H9 (cell line): Measurements from ENCODE around the gene GBGT1. TPM values are rescaled to one million over a fixed set of nuclear protein-coding genes. Genes with fewer than 3 reads are reported as not detected.

ENCODE experiments used
- DNase-seq: peaks from one replicate; pipeline ENCODE4 v3.0.0-alpha.2; 2017
- H2AFZ ChIP-seq: one replicate; pipeline ENCODE4 v1.6.1; 2013; ENCODE audit warnings: mild to moderate bottlenecking, low read length, control low read depth, moderate library complexity
- H2AK5ac ChIP-seq: 2 replicates; pipeline ENCODE4 v1.6.1; 2013; ENCODE audit warnings: low read length, control low read depth, mixed read lengths; ENCODE audit not compliant: insufficient read length
- H2BK120ac ChIP-seq: one replicate; pipeline ENCODE4 v1.6.1; 2013; ENCODE audit warnings: low read depth, mild to moderate bottlenecking, low read length, control low read depth, inconsistent platforms; ENCODE audit not compliant: poor library complexity, severe bottlenecking
- H2BK12ac ChIP-seq: 2 replicates; pipeline ENCODE4 v1.6.1; 2013; ENCODE audit warnings: low read length, control low read depth, mixed read lengths, low read depth; ENCODE audit not compliant: insufficient read length
- H2BK15ac ChIP-seq: 2 replicates; pipeline ENCODE4 v1.6.1; 2013; ENCODE audit warnings: low read depth, low read length, control low read depth
- H2BK20ac ChIP-seq: one replicate; pipeline ENCODE4 v1.6.1; 2013; ENCODE audit warnings: low read depth, mild to moderate bottlenecking, low read length, control low read depth, inconsistent platforms; ENCODE audit not compliant: poor library complexity, severe bottlenecking
- H2BK5ac ChIP-seq: 2 replicates; pipeline ENCODE4 v1.6.1; 2013; ENCODE audit warnings: low read length, control low read depth, mixed read lengths; ENCODE audit not compliant: insufficient read length
- H3K14ac ChIP-seq: 2 replicates; pipeline ENCODE4 v1.6.1; 2013; ENCODE audit warnings: low read length, control low read depth; ENCODE audit not compliant: insufficient read depth
- H3K18ac ChIP-seq: 2 replicates; pipeline ENCODE4 v1.6.1; 2013; ENCODE audit warnings: low read depth, mild to moderate bottlenecking, mixed read lengths, low read length, control low read depth; ENCODE audit not compliant: insufficient read length
- H3K23ac ChIP-seq: 2 replicates; pipeline ENCODE4 v1.6.1; 2013; ENCODE audit warnings: low read length, control low read depth, mixed read lengths, low read depth; ENCODE audit not compliant: insufficient read length
- H3K23me2 ChIP-seq: 2 replicates; pipeline ENCODE4 v1.6.1; 2013; ENCODE audit warnings: low read depth, mild to moderate bottlenecking, mixed read lengths, low read length, control low read depth; ENCODE audit not compliant: insufficient read length, poor library complexity, severe bottlenecking
- H3K27ac ChIP-seq: 2 replicates; pipeline ENCODE4 v1.5.1; 2013; ENCODE audit warnings: low read length, control low read depth, mixed read lengths, low read depth; ENCODE audit not compliant: insufficient read length
- H3K27me3 ChIP-seq: 2 replicates; pipeline ENCODE4 v1.6.1; 2013; ENCODE audit warnings: low read length, control low read depth, inconsistent platforms; ENCODE audit not compliant: insufficient read depth
- H3K4ac ChIP-seq: 2 replicates; pipeline ENCODE4 v1.6.1; 2013; ENCODE audit warnings: low read depth, mild to moderate bottlenecking, control low read depth, inconsistent platforms, low read length, moderate library complexity
- H3K4me1 ChIP-seq: 2 replicates; pipeline ENCODE4 v1.6.1; 2013; ENCODE audit warnings: low read length, control low read depth, inconsistent platforms; ENCODE audit not compliant: insufficient read depth
- H3K4me2 ChIP-seq: 2 replicates; pipeline ENCODE4 v1.6.1; 2013; ENCODE audit warnings: low read length, control low read depth, mixed read lengths; ENCODE audit not compliant: insufficient read length, insufficient read depth
- H3K56ac ChIP-seq: 2 replicates; pipeline ENCODE4 v1.6.1; 2013; ENCODE audit warnings: low read depth, mild to moderate bottlenecking, mixed read lengths, low read length, control low read depth; ENCODE audit not compliant: insufficient read length
- H3K79me1 ChIP-seq: 2 replicates; pipeline ENCODE4 v1.6.1; 2013; ENCODE audit warnings: low read depth, mild to moderate bottlenecking, moderate library complexity, low read length, control low read depth, inconsistent platforms; ENCODE audit not compliant: insufficient read depth, poor library complexity, severe bottlenecking
- H3K79me2 ChIP-seq: 2 replicates; pipeline ENCODE4 v1.6.1; 2013; ENCODE audit warnings: low read length, control low read depth, inconsistent platforms; ENCODE audit not compliant: insufficient read depth
- H3K9ac ChIP-seq: 2 replicates; pipeline ENCODE4 v1.6.1; 2013; ENCODE audit warnings: low read length, control low read depth, mixed read lengths; ENCODE audit not compliant: insufficient read length; ENCODE audit errors: extremely low read depth
- H3K9me3 ChIP-seq: one replicate; pipeline ENCODE4 v1.6.1; 2013; ENCODE audit warnings: low read depth, low read length, inconsistent platforms; ENCODE audit not compliant: control insufficient read depth
- H3T11ph ChIP-seq: one replicate; pipeline ENCODE4 v1.6.1; 2013; ENCODE audit warnings: mild to moderate bottlenecking, low read length, control low read depth, inconsistent platforms
- H4K20me1 ChIP-seq: one replicate; pipeline ENCODE4 v1.6.1; 2013; ENCODE audit not compliant: control insufficient read depth, insufficient read length, insufficient read depth
- H4K5ac ChIP-seq: 2 replicates; pipeline ENCODE4 v1.6.1; 2013; ENCODE audit warnings: low read depth, mild to moderate bottlenecking, mixed read lengths, low read length, control low read depth; ENCODE audit not compliant: insufficient read length
- H4K8ac ChIP-seq: replicated peaks from 2 replicates; pipeline ENCODE4 v1.6.1; 2013; ENCODE audit warnings: low read length, control low read depth, mixed read lengths, low read depth; ENCODE audit not compliant: insufficient read length
- H4K91ac ChIP-seq: 2 replicates; pipeline ENCODE4 v1.6.1; 2013; ENCODE audit warnings: low read depth, mild to moderate bottlenecking, moderate library complexity, mixed read lengths, low read length, control low read depth; ENCODE audit not compliant: insufficient read length
- H3K27ac Mint-ChIP-seq, 3 experiments: 2 replicates in 2 of 3; 3 replicates in 1 of 3; pipeline ENCODE4 v1.8.0; 2020 to 2021; ENCODE audit warnings: mixed read lengths in 3 of 3, mild to moderate bottlenecking in 1 of 3, moderate library complexity in 1 of 3
- H3K27me3 Mint-ChIP-seq: 2 replicates; pipeline ENCODE4 v1.8.0; 2021; ENCODE audit warnings: low read depth, mild to moderate bottlenecking, moderate library complexity, mixed read lengths
- H3K36me3 Mint-ChIP-seq, 3 experiments: 2 replicates in 2 of 3; 3 replicates in 1 of 3; pipeline ENCODE4 v1.8.0; 2020 to 2021; ENCODE audit warnings: low read depth in 3 of 3, mixed read lengths in 3 of 3; ENCODE audit not compliant: insufficient read depth in 1 of 3
- H3K4me1 Mint-ChIP-seq, 2 experiments: 2 replicates each; pipeline ENCODE4 v1.8.0; 2020; ENCODE audit warnings: mixed read lengths in 2 of 2
- H3K4me3 Mint-ChIP-seq, 2 experiments: 2 replicates in 1 of 2; 3 replicates in 1 of 2; pipeline ENCODE4 v1.8.0; 2020 to 2021; ENCODE audit warnings: mild to moderate bottlenecking in 2 of 2, mixed read lengths in 2 of 2, moderate library complexity in 1 of 2
- H3K9me3 Mint-ChIP-seq, 2 experiments: 2 replicates in 1 of 2; 3 replicates in 1 of 2; pipeline ENCODE4 v1.8.0; 2020; ENCODE audit warnings: mild to moderate bottlenecking in 2 of 2, mixed read lengths in 2 of 2, moderate library complexity in 1 of 2
- CTCF ChIP-seq: fragments of 200-600 bp; sonication (generic); conservative IDR thresholded peaks from 3 replicates; pipeline ENCODE4 v1.8.0; 2021; ENCODE audit warnings: antibody characterized with exemption, mild to moderate bottlenecking
- whole genome bisulfite sequencing: extraction: QIAGEN DNeasy Blood & Tissue Kit; methylation state at CpG from one replicate; pipeline ENCODE4 v1.1.7; 2013; ENCODE audit warnings: missing lambda C conversion rate, low lambda C conversion rate, mixed read lengths; ENCODE audit not compliant: insufficient read length; ENCODE audit errors: extremely low coverage; 5-methylcytosine and 5-hydroxymethylcytosine counted together
- total RNA-seq: library from RNA; stranded (reverse); gene quantifications from 2 replicates; pipeline ENCODE4 v1.2.1, GENCODE V29; 2021

The GBGT1 gene
- total RNA-seq, 1 experiment from 2014 or later = 9.3 TPM

GRCh38 chr9:133148199-133149129, 15.2 kb downstream of the GBGT1 start:
- no peak for TF ChIP-seq CTCF
- peak overlapping the region; percentile 94 for H4K91ac ChIP-seq
- Mint-ChIP-seq H3K9me3 (no peaks in the 10 kb centered on the region), H3K4me3 (peak overlapping the region; percentile 76 to 93), H3K27ac (peak overlapping the region in 1 of 3 experiments; percentile 96; a peak in 2 of 7 replicates), H3K4me1 (peaks cover 23 to 28% of the 10 kb centered on the region in 2 experiments), H3K27me3 (peaks cover 18% of the 10 kb centered on the region), H3K36me3 (peaks cover 0 to 6% (median 4%) of the 10 kb centered on the region in 3 experiments; a peak in 4 of 7 replicates)
- H2BK20ac ChIP-seq = peak overlapping the region; percentile 99
- H2AK5ac ChIP-seq = no peak overlapping the region
- no peak overlapping the region for H3K23ac ChIP-seq
- peak overlapping the region; percentile 64 for H3K9ac ChIP-seq
- H4K5ac ChIP-seq = no peak overlapping the region
- H4K20me1 ChIP-seq = peaks cover 2% of the 10 kb centered on the region
- WGBS = no CpG with 5 or more reads among the region's 65 CpGs
- no peaks in the 10 kb centered on the region for H3K9me3 ChIP-seq
- peak overlapping the region; percentile 70 for H2BK12ac ChIP-seq
- H2BK120ac ChIP-seq = peak overlapping the region; percentile 40
- no peaks in the 10 kb centered on the region for H3K79me1 ChIP-seq
- no peak overlapping the region for H4K8ac ChIP-seq
- H3K56ac ChIP-seq = no peak overlapping the region
- H3K18ac ChIP-seq = peak overlapping the region; percentile 97
- H2AFZ ChIP-seq = no peak overlapping the region
- H3K23me2 ChIP-seq = peaks cover 18% of the 10 kb centered on the region
- peaks cover 5% of the 10 kb centered on the region; the same call in 1 of the 2 replicates for H3K4me1 ChIP-seq
- no peaks in the 10 kb centered on the region for H3K27me3 ChIP-seq
- no peak overlapping the region for H3T11ph ChIP-seq
- peak overlapping the region; percentile 96 for H3K14ac ChIP-seq
- peak overlapping the region; percentile 94 for H3K4me2 ChIP-seq
- no peaks in the 10 kb centered on the region for H3K79me2 ChIP-seq
- H2BK5ac ChIP-seq = no peak overlapping the region
- no peak for DNase-seq
- H3K27ac ChIP-seq = no peak overlapping the region
- no peak overlapping the region; the same call in 1 of the 2 replicates for H2BK15ac ChIP-seq
- H3K4ac ChIP-seq = peak overlapping the region; percentile 90; the same call in 1 of the 2 replicates
